Omental fat pad (tissue), 4 donors: ENCODE data around the gene DIPK1C. TPM values are rescaled to one million over a fixed set of nuclear protein-coding genes. Genes with fewer than 3 reads are reported as not detected.

Experiments used
- ATAC-seq: fragments of 150-250 bp; one replicate; pipeline ENCODE4 v1.9.1; 2016; ENCODE audit warnings: mild to moderate bottlenecking, moderate library complexity; ENCODE audit not compliant: low FRiP score
- DNase-seq: peaks from one replicate; pipeline ENCODE4 v3.0.0-alpha.2; 2019; ENCODE audit warnings: low spot score
- total RNA-seq, 4 donors: library from RNA; depleted of rRNA; stranded (reverse); fragments of >200 nt; gene quantifications; one replicate each; pipeline ENCODE4 v1.1.0, GENCODE V29; 2016
- TF ChIP-seq, protein P1 (sequence below), 3 donors: fragments of 450-650 bp; IDR thresholded peaks; one replicate each; pipeline ENCODE4 v1.5.1; 2016 to 2017; ENCODE audit warnings: antibody characterized with exemption in 3 of 3, mild to moderate bottlenecking in 3 of 3, moderate library complexity in 2 of 3

The DIPK1C gene
- total RNA-seq, 4 donors from 2014 or later, result 0.28 TPM; not detected in 3

DNA sequence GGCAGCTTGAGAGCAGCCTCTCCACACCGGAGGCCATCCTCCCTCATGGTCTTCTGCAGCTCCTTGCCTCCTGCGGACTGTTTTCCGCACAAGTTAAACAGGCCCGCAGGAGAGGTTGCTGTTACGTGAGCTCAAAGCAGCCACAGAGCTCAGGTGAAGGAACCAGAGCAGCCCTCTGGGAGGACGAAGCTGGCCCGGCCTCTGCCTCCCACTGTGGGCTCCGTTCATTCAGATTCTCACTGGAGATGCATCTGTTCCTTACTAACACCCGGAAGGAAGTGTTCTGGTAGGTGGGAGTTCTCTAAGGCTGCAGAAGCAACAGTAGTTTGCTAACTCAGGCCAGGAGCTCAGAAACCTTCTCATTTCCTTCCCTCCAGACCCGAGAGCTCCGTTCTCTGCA is 10.9 kb downstream of the DIPK1C start:
- ATAC-seq, result no peak
- no peak for DNase-seq
- TF ChIP-seq, protein P1, sequence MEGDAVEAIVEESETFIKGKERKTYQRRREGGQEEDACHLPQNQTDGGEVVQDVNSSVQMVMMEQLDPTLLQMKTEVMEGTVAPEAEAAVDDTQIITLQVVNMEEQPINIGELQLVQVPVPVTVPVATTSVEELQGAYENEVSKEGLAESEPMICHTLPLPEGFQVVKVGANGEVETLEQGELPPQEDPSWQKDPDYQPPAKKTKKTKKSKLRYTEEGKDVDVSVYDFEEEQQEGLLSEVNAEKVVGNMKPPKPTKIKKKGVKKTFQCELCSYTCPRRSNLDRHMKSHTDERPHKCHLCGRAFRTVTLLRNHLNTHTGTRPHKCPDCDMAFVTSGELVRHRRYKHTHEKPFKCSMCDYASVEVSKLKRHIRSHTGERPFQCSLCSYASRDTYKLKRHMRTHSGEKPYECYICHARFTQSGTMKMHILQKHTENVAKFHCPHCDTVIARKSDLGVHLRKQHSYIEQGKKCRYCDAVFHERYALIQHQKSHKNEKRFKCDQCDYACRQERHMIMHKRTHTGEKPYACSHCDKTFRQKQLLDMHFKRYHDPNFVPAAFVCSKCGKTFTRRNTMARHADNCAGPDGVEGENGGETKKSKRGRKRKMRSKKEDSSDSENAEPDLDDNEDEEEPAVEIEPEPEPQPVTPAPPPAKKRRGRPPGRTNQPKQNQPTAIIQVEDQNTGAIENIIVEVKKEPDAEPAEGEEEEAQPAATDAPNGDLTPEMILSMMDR (IDR thresholded peaks at IDR 0.05), result no peak

DNA sequence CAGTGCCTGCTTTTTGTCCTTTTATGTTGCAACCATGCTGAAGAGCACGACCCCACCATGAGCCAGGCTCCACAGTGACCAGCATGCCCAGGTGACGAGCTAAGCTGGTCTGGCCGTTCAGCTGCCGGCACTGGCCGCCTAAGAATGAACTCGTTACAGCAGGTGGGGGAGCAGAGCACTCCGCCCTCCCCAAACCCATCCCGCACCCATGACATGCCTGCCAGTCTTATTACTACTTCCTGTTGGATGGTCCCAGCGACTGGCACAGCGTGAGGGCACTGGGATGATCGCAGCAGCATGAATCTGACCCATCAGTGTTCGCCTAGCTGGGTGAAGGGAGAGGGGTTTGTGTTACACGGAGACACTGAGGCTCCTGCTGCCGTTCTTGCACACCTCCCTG is 11.5 kb downstream of the DIPK1C start:
- ATAC-seq (no peak), DNase-seq (no peak)
- TF ChIP-seq, protein P1 (IDR thresholded peaks at IDR 0.05), result no peak

DNA sequence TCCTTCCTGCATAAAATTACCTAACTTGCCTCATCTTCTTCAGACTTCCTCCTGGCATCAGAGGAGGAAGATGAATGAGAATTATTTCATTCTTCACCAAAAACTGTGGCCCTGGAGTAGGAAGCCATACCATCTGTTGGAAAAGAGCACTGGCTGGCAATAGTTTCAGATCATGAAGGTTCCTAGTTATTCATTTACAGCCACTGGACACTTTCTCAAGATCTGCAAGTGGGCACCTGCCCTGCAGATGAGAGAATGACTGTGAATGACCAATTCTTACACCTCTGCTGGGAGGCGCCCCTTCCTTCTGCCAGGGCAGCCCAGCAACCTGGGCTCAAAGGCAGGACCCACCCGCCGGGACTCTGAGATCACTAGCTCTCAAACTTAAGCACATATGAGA is 13.0 kb downstream of the DIPK1C start:
- TF ChIP-seq, protein P1 (IDR thresholded peaks at IDR 0.05), result no peak
- ATAC-seq, result no peak

DNA sequence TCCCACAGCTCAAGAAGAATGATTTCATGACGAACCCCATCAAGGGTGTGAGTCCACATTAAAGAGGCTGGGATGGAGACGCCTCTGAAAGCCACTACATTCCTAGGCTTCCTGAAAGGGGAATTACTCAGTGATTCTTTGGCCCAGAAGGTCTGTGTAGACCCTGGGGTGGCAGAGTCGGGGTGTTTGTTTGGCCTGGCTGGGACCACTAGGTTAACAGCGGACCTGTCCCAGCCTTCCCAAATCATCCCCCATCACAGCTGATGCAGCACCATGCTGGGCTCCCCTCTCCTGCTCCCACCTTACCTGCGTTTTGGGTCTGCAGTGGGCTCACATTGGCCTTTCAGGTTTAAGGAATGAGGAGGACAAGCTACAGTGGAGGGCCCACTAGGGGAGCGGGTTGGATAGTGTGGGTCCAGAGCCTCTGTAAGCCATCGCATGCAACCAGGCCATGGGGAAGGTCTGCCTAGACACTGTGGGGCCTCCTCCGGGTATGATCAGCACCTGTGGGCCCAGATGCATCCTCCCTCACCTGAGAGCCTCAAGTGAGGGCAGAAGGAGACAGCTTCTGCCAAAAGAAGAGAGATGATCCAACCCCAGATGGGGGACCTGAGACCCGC is 16.2 kb downstream of the DIPK1C start:
- DNase-seq (no peak), ATAC-seq (no peak)
- TF ChIP-seq, protein P1 (IDR thresholded peaks at IDR 0.05), result no peak

More for the DNA sequence above, 13.0 kb downstream of the DIPK1C start:
- DNase-seq, result no peak

DNA sequence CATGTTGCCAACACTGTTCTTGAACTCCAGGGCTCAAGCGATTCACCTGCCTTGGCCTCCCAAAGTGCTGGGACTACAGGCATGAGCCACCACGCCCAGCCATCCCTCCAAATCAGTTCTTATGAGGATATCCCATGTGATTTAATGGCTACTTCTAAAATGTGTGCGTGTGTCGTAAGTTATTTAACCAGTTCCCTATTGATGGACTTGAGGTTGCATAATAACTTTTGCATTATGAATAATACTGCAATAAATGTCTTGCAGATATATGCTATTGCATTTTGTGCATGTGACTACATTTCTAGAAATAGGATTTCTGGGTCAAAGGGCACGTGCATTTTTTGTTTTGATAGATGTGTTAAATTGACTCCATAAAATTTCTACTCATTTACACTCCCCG is 19.0 kb downstream of the DIPK1C start:
- TF ChIP-seq, protein P1 (IDR thresholded peaks at IDR 0.05), result no peak
- DNase-seq (no peak), ATAC-seq (no peak)

DNA sequence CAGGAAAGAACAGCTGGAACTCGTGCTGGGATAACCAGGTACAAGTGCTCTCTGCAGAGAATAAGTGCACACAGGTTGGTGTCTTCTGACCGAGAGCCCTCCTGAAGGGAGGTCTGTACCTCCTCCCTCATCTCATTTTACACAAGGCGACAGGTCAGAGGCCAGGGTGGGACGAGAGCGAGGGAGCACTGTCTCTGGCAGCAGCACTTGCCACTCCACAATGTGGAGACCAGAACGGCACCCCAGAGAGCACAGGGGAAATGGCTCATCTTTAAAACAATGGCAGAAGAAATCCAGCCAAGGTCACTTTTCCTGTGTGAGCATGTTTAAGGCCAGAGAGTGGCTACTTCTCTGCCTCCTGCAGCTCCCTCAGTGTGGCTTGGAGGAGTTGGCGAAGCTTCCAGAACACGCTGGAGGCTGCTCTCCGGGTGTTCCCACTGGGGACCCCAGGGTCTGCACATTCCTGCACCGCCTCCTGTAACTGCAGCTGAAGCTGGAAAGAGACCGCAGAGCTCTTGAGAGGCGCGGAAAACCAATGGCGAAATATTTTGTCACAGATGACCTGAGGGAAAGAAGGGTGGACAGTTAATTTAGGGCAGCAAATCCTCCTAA is 20.8 kb downstream of the DIPK1C start:
- no peak for DNase-seq
- no peak for ATAC-seq
- TF ChIP-seq, protein P1 (IDR thresholded peaks at IDR 0.05), result no peak

DNA sequence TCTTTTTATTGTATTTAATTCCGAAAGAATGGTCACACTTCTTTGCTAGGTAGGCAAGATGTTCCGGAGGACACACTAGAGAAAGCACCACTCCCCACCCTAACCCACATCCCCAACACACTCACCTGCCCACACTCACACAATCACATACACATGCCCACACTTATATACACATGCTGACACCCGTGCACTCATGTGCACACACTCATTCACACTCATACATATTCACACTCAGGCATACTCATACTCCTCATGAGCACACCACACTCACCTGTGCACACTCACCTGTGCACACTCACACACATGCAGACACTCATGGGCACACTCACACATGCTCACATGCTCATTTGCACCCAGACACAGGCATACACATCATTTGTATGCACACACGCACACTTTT is 21.4 kb downstream of the DIPK1C start:
- ATAC-seq (no peak), DNase-seq (no peak)
- TF ChIP-seq, protein P1 (IDR thresholded peaks at IDR 0.05), result no peak
